Anterior cingulate cortex (tissue), 58 donors: ENCODE measurements around the gene IGF2BP3.
"Not testable (repeated sequence)": the region's sequence is repeated elsewhere in the genome, so short reads cannot be mapped to it uniquely, and the experiment has no call there.

Experiments
- DNase-seq, 58 donors: peaks; one replicate each; lab custom pipeline; 2025; lab: John Stamatoyannopoulos, UW

The IGF2BP3 gene

GRCh38 chr7:23431702-23432199 is 38.5 kb downstream of the IGF2BP3 start:
- DNase-seq, result no peak

GRCh38 chr7:23430893-23431259 is 39.4 kb downstream of the IGF2BP3 start:
- DNase-seq, result no peak

GRCh38 chr7:23426876-23427275 is 43.4 kb downstream of the IGF2BP3 start:
- DNase-seq, result no peak

GRCh38 chr7:23422909-23423308 is 47.4 kb downstream of the IGF2BP3 start:
- DNase-seq, result no peak

GRCh38 chr7:23422384-23422783 is 47.9 kb downstream of the IGF2BP3 start:
- no peak for DNase-seq

GRCh38 chr7:23419845-23420244 is 50.4 kb downstream of the IGF2BP3 start:
- DNase-seq, result no peak

- DNase-seq, result no peak
These were observed 51.1 kb downstream of the IGF2BP3 start for GRCh38 chr7:23419160-23419559.

GRCh38 chr7:23418046-23418445 is 52.2 kb downstream of the IGF2BP3 start:
- no peak for DNase-seq

GRCh38 chr7:23415198-23415597 is 55.1 kb downstream of the IGF2BP3 start:
- DNase-seq, result no peak

GRCh38 chr7:23410446-23411183 is 59.7 kb downstream of the IGF2BP3 start:
- no peak for DNase-seq

GRCh38 chr7:23406564-23406963 is 63.7 kb downstream of the IGF2BP3 start:
- DNase-seq, result not testable (repeated sequence)

- DNase-seq, result no peak
These were observed 65.1 kb downstream of the IGF2BP3 start for GRCh38 chr7:23405240-23405618.

GRCh38 chr7:23404546-23405239 is 65.6 kb downstream of the IGF2BP3 start:
- DNase-seq, result no peak

- no peak for DNase-seq
These were observed 66.3 kb downstream of the IGF2BP3 start for GRCh38 chr7:23403970-23404369.

- not testable (repeated sequence) for DNase-seq
These were observed 72.2 kb downstream of the IGF2BP3 start for GRCh38 chr7:23398090-23398489.

GRCh38 chr7:23397241-23397640 is 73.0 kb downstream of the IGF2BP3 start:
- no peak for DNase-seq

GRCh38 chr7:23396222-23397015 is 73.9 kb downstream of the IGF2BP3 start:
- no peak for DNase-seq

GRCh38 chr7:23394488-23395171 is 75.7 kb downstream of the IGF2BP3 start:
- no peak for DNase-seq

- DNase-seq, result no peak
These were observed 76.7 kb downstream of the IGF2BP3 start for GRCh38 chr7:23393636-23394035.

GRCh38 chr7:23389701-23390100 is 80.6 kb downstream of the IGF2BP3 start:
- DNase-seq, result no peak

- no peak for DNase-seq
These were observed 82.7 kb downstream of the IGF2BP3 start for GRCh38 chr7:23387583-23387982.
